HL-60 (cell line): ENCODE data around the gene TAF5L.

Experiments
- DNase-seq, 2 experiments: peaks; one replicate each; pipeline ENCODE4 v3.0.0-alpha.2; 2010 to 2020; ENCODE audit warnings: low read depth in 1 of 2, low spot score in 1 of 2
- H3K27ac ChIP-seq: fragments of 250-450 bp; sonication (Bioruptor Pico); replicated peaks from 2 replicates; pipeline ENCODE4 v1.5.1; 2020; ENCODE audit warnings: mild to moderate bottlenecking, moderate library complexity
- H3K27me3 ChIP-seq: fragments of 250-450 bp; sonication (Bioruptor Pico); 2 replicates; pipeline ENCODE4 v1.5.1; 2021; ENCODE audit warnings: mild to moderate bottlenecking, moderate library complexity; ENCODE audit not compliant: insufficient read depth, poor library complexity, severe bottlenecking
- H3K4me3 ChIP-seq: replicated peaks from 2 replicates; pipeline ENCODE4 v1.5.1; 2011; ENCODE audit warnings: mild to moderate bottlenecking, control low read depth, low read length; ENCODE audit not compliant: insufficient read depth
- CTCF ChIP-seq: IDR thresholded peaks from one replicate; pipeline ENCODE4 v1.5.1; 2011; ENCODE audit warnings: low read length, control low read depth, inconsistent platforms; ENCODE audit not compliant: insufficient read depth
- GABPA ChIP-seq: IDR thresholded peaks from 2 replicates; pipeline ENCODE4 v1.6.1; 2012; ENCODE audit warnings: low read depth
- POLR2AphosphoS5 ChIP-seq: IDR thresholded peaks from 2 replicates; pipeline ENCODE4 v1.6.1; 2012; ENCODE audit warnings: low read depth
- SPI1 ChIP-seq: IDR thresholded peaks from 2 replicates; pipeline ENCODE4 v1.6.1; 2012; ENCODE audit warnings: low read depth, mild to moderate bottlenecking, borderline replicate concordance
- TF ChIP-seq, protein P1 (sequence below): IDR thresholded peaks from 2 replicates; pipeline ENCODE4 v1.6.1; 2012; ENCODE audit warnings: low read depth; ENCODE audit not compliant: insufficient replicate concordance

The TAF5L gene

GRCh38 chr1:229614701-229615100 is 11.2 kb downstream of the TAF5L start:
- no peak for TF ChIP-seq CTCF
- TF ChIP-seq SPI1 = no peak
- no peak for TF ChIP-seq GABPA
- no peak for TF ChIP-seq POLR2AphosphoS5
- TF ChIP-seq, protein P1, sequence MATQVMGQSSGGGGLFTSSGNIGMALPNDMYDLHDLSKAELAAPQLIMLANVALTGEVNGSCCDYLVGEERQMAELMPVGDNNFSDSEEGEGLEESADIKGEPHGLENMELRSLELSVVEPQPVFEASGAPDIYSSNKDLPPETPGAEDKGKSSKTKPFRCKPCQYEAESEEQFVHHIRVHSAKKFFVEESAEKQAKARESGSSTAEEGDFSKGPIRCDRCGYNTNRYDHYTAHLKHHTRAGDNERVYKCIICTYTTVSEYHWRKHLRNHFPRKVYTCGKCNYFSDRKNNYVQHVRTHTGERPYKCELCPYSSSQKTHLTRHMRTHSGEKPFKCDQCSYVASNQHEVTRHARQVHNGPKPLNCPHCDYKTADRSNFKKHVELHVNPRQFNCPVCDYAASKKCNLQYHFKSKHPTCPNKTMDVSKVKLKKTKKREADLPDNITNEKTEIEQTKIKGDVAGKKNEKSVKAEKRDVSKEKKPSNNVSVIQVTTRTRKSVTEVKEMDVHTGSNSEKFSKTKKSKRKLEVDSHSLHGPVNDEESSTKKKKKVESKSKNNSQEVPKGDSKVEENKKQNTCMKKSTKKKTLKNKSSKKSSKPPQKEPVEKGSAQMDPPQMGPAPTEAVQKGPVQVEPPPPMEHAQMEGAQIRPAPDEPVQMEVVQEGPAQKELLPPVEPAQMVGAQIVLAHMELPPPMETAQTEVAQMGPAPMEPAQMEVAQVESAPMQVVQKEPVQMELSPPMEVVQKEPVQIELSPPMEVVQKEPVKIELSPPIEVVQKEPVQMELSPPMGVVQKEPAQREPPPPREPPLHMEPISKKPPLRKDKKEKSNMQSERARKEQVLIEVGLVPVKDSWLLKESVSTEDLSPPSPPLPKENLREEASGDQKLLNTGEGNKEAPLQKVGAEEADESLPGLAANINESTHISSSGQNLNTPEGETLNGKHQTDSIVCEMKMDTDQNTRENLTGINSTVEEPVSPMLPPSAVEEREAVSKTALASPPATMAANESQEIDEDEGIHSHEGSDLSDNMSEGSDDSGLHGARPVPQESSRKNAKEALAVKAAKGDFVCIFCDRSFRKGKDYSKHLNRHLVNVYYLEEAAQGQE = no peak
- H3K27me3 ChIP-seq = no peaks in the 10 kb centered on the region

GRCh38 chr1:229613938-229614337 is 12.0 kb downstream of the TAF5L start:
- Histone ChIP-seq H3K27ac (no peak overlapping the region), H3K27me3 (no peaks in the 10 kb centered on the region), H3K4me3 (no peak overlapping the region)
- TF ChIP-seq, protein P1 = no peak
- TF ChIP-seq CTCF (no peak), SPI1 (no peak)
- DNase-seq = no peak

More at GRCh38 chr1:229614701-229615100, 11.2 kb downstream of the TAF5L start:
- DNase-seq = no peak
- no peak overlapping the region for H3K27ac ChIP-seq
- no peak overlapping the region for H3K4me3 ChIP-seq

- TF ChIP-seq, protein P1 = no peak
- TF ChIP-seq CTCF (no peak), POLR2AphosphoS5 (no peak), SPI1 (no peak), GABPA (no peak)
- DNase-seq = no peak
- Histone ChIP-seq H3K4me3 (no peak overlapping the region), H3K27ac (no peak overlapping the region), H3K27me3 (no peaks in the 10 kb centered on the region)
These were observed 17.3 kb downstream of the TAF5L start for GRCh38 chr1:229608590-229608989.
